B cell (primary cell): Measurements from ENCODE around the gene ANKRD50. TPM values are rescaled to one million over a fixed set of nuclear protein-coding genes. Genes with fewer than 3 reads are reported as not detected.

Experiments
- ATAC-seq: fragments of 200-7000 bp; cut with Tn5 transposase; one replicate; pipeline ENCODE4 v1.10.0; 2021; ENCODE audit warnings: low read depth, mild to moderate bottlenecking, moderate number of reproducible peaks, moderate library complexity
- CTCF ChIA-PET: fragments of 350-600 bp; sonication (Branson Sonifier 250); formaldehyde crosslinking; loops from one replicate; lab custom pipeline; 2021; ENCODE audit warnings: antibody characterized with exemption, inconsistent platforms; lab: Charles Lee
- POLR2A ChIA-PET: fragments of 350-600 bp; sonication (Branson Sonifier 250); formaldehyde crosslinking; loops from one replicate; lab custom pipeline; 2021; ENCODE audit warnings: antibody characterized with exemption; lab: Charles Lee
- DNase-seq: peaks from one replicate; pipeline ENCODE4 v3.0.0; 2013
- H2AFZ ChIP-seq: 2 replicates; pipeline ENCODE4 v1.6.1; 2012; ENCODE audit warnings: mild to moderate bottlenecking, low read depth, low read length; ENCODE audit not compliant: insufficient read depth, poor library complexity, severe bottlenecking
- H3K27ac ChIP-seq, 2 donors: 1 replicate in 1 of 2; 2 replicates in 1 of 2; pipeline ENCODE4 v1.5.1; 2012 to 2013; ENCODE audit warnings: low read length in 2 of 2, mild to moderate bottlenecking in 2 of 2, moderate library complexity in 1 of 2
- H3K27me3 ChIP-seq, 4 experiments: fragments of 200-600 bp in 1 of 4; sonication (generic) in 1 of 4; replicated peaks in 1 of 4; 1 replicate in 2 of 4; 2 replicates in 2 of 4; pipeline versions ENCODE4 v1.6.1 to v1.7.0; 2013 to 2016; ENCODE audit warnings: low read length in 3 of 4, mild to moderate bottlenecking in 2 of 4, mixed read lengths in 1 of 4, moderate library complexity in 1 of 4; ENCODE audit not compliant: insufficient read depth in 4 of 4, control insufficient read depth in 3 of 4; ENCODE audit errors: control extremely low read depth in 1 of 4
- H3K36me3 ChIP-seq, 2 experiments: replicated peaks in 1 of 2; 1 replicate in 1 of 2; 2 replicates in 1 of 2; pipeline versions ENCODE4 v1.6.1 to v1.7.1; 2013; ENCODE audit warnings: low read length in 1 of 2; ENCODE audit not compliant: insufficient read depth in 2 of 2, control insufficient read depth in 1 of 2; ENCODE audit errors: control extremely low read depth in 1 of 2, extremely low read depth in 1 of 2
- H3K4me1 ChIP-seq, 2 donors: fragments of 200-600 bp in 1 of 2; sonication (generic) in 1 of 2; 1 replicate in 1 of 2; 2 replicates in 1 of 2; pipeline versions ENCODE4 v1.5.1 to v1.6.1; 2013 to 2017; ENCODE audit warnings: low read length in 2 of 2; ENCODE audit not compliant: control insufficient read depth in 2 of 2, insufficient read depth in 2 of 2
- H3K4me2 ChIP-seq: replicated peaks from 2 replicates; pipeline ENCODE3; 2012; ENCODE audit warnings: mild to moderate bottlenecking, low read depth, low read length; ENCODE audit not compliant: poor library complexity, severe bottlenecking
- H3K4me3 ChIP-seq, 5 experiments: fragments of 200-600 bp in 1 of 5; sonication (generic) in 1 of 5; 1 replicate in 3 of 5; 2 replicates in 2 of 5; pipeline versions ENCODE4 v1.5.1 to v1.7.0; 2011 to 2016; ENCODE audit warnings: low read length in 4 of 5, mild to moderate bottlenecking in 4 of 5, low read depth in 2 of 5, control low read depth in 1 of 5, moderate library complexity in 1 of 5; ENCODE audit not compliant: insufficient read depth in 1 of 5; ENCODE audit errors: control extremely low read depth in 1 of 5, extremely low read depth in 1 of 5
- H3K79me2 ChIP-seq: fragments of 200-600 bp; sonication (generic); one replicate; pipeline ENCODE4 v1.6.0; 2016; ENCODE audit warnings: low read length; ENCODE audit not compliant: control insufficient read depth, insufficient read depth
- H3K9ac ChIP-seq: fragments of 200-600 bp; sonication (generic); 2 replicates; pipeline ENCODE4 v1.6.1; 2017; ENCODE audit warnings: mild to moderate bottlenecking, low read length, moderate library complexity
- H3K9me3 ChIP-seq, 3 donors: one replicate each; pipeline versions ENCODE4 v1.6.1 to v1.7.1; 2013; ENCODE audit warnings: low read length in 2 of 3; ENCODE audit not compliant: control insufficient read depth in 2 of 3, insufficient read depth in 1 of 3; ENCODE audit errors: control extremely low read depth in 1 of 3
- H4K20me1 ChIP-seq: 2 replicates; pipeline ENCODE4 v1.6.0; 2012; ENCODE audit warnings: mild to moderate bottlenecking, low read length; ENCODE audit not compliant: insufficient read depth, control insufficient read depth, poor library complexity, severe bottlenecking
- H3K27ac Mint-ChIP-seq: one replicate; pipeline ENCODE4 v1.8.0; 2021; ENCODE audit warnings: mixed read lengths
- H3K27me3 Mint-ChIP-seq: one replicate; pipeline ENCODE4 v1.8.0; 2021; ENCODE audit warnings: mixed read lengths
- H3K4me1 Mint-ChIP-seq: one replicate; pipeline ENCODE4 v1.8.0; 2021; ENCODE audit warnings: mixed read lengths
- H3K4me3 Mint-ChIP-seq: one replicate; pipeline ENCODE4 v1.8.0; 2021; ENCODE audit warnings: mixed read lengths
- H3K9me3 Mint-ChIP-seq: one replicate; pipeline ENCODE4 v1.8.0; 2022; ENCODE audit warnings: mixed read lengths; ENCODE audit not compliant: insufficient read depth
- EZH2 ChIP-seq: IDR thresholded peaks from 2 replicates; pipeline ENCODE4 v1.6.1; 2012; ENCODE audit warnings: borderline replicate concordance, low read depth, mild to moderate bottlenecking, moderate library complexity, low read length; ENCODE audit not compliant: insufficient read depth, poor library complexity, severe bottlenecking
- WGBS: methylation state at CpG from one replicate; pipeline ENCODE4 v1.1.5; 2013; ENCODE audit warnings: missing lambda C conversion rate; ENCODE audit not compliant: insufficient coverage; 5-methylcytosine and 5-hydroxymethylcytosine counted together
- intact Hi-C: fragments of 100-400 bp; cut with micrococcal nuclease; formaldehyde crosslinking; loops from one replicate; pipeline ENCODE4 v1.10.0; 2022
- polyA plus RNA-seq: library from polyadenylated mRNA; depleted of rRNA; stranded (reverse); fragments of >200 nt; gene quantifications from 2 replicates; pipeline ENCODE4 v1.2.3, GENCODE V29; 2012
- total RNA-seq, 2 donors: library from RNA; stranded (reverse); fragments of 120-200 nt in 1 of 2; gene quantifications; 1 replicate in 1 of 2; 2 replicates in 1 of 2; pipeline versions ENCODE4 v1.2.3 to v1.2.4, GENCODE V29; 2013 to 2022
- TF ChIP-seq, protein P1 (sequence below): fragments of 200-600 bp; IDR thresholded peaks from one replicate; pipeline ENCODE4 v1.8.0; 2022; ENCODE audit warnings: antibody characterized with exemption, mild to moderate bottlenecking

ANKRD50 gene
- total and polyA plus RNA-seq, 2 donors (not counting 1 experiment from before 2014, with no cell fraction given), result 0.18 to 0.47 TPM

DNA sequence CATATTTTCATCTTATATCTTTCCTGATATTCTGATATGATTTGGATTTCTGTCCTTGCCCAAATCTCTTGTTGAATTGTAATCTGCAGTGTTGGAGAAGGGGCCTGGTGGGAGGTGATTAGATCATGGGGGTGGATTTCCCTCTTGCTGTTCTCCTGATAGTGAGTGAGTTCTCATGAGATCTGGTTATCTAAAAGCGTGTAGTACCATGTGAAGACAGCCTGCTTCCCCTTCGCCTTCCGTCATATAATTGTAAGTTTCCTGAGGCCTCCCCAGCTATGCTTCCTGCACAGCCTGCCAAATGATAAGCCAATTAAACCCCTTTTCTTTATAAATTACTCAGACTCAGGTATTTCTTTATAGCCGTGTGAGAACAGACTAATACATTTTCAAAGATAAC, 77.2 kb downstream of the ANKRD50 start:
- ATAC-seq (no peak), DNase-seq (no peak)
- no peak overlapping the region for H3K9ac ChIP-seq
- H3K79me2 ChIP-seq, result no peaks in the 10 kb centered on the region
- no peaks in the 10 kb centered on the region for H3K27me3 ChIP-seq
- H3K9me3 ChIP-seq, result no peaks in the 10 kb centered on the region
- no peaks in the 10 kb centered on the region for H3K36me3 ChIP-seq
- no peak overlapping the region for H3K4me3 ChIP-seq
- H3K27ac ChIP-seq, result no peak overlapping the region
- Mint-ChIP-seq H3K9me3 (no peaks in the 10 kb centered on the region), H3K27ac (no peak overlapping the region), H3K4me3 (no peak overlapping the region), H3K4me1 (no peaks in the 10 kb centered on the region), H3K27me3 (no peaks in the 10 kb centered on the region)
- CTCF ChIA-PET, result no interaction called here
- intact Hi-C loops, result no loop called here
- H4K20me1 ChIP-seq, result no peaks in the 10 kb centered on the region
- WGBS, result 100% methylated on average over 4 of the region's 4 CpGs
- POLR2A ChIA-PET, result no interaction called here
- no peak overlapping the region for H2AFZ ChIP-seq
- no peak overlapping the region for H3K4me2 ChIP-seq
- no peak for TF ChIP-seq EZH2
- TF ChIP-seq, protein P1, sequence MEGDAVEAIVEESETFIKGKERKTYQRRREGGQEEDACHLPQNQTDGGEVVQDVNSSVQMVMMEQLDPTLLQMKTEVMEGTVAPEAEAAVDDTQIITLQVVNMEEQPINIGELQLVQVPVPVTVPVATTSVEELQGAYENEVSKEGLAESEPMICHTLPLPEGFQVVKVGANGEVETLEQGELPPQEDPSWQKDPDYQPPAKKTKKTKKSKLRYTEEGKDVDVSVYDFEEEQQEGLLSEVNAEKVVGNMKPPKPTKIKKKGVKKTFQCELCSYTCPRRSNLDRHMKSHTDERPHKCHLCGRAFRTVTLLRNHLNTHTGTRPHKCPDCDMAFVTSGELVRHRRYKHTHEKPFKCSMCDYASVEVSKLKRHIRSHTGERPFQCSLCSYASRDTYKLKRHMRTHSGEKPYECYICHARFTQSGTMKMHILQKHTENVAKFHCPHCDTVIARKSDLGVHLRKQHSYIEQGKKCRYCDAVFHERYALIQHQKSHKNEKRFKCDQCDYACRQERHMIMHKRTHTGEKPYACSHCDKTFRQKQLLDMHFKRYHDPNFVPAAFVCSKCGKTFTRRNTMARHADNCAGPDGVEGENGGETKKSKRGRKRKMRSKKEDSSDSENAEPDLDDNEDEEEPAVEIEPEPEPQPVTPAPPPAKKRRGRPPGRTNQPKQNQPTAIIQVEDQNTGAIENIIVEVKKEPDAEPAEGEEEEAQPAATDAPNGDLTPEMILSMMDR, result no peak
- no peaks in the 10 kb centered on the region for H3K4me1 ChIP-seq

DNA sequence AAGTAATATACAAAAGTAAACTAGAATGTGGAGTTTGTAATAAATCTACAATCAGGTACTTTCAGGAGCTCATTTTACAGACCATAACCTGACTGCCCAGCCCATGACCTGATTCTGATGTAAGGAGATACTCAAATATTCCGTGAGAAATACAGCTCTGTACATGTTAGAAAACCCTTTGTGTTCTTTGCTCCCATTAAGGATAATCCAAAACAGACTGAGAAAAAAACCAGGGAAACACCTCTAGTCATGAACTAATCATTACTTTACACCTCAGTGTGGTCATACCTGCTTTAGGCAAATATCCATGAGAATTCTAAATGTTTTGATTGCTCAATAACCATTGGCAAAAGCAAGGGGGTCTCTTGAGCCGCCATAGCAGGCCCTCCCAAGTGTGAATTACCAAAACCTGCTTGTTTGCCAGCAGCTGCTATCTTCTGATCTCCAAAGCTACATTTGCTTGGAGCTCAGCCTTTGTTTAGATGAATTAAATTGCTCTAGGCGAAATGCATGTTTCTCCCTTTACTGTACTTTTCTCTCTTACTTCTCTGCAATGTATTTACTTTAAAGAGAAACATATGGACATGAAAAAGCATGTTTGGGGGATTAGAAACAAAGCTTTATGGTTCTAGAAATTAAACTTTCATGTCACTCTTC, 79.1 kb downstream of the ANKRD50 start:
- no peaks in the 10 kb centered on the region for H3K27me3 Mint-ChIP-seq

More for the DNA sequence above, 79.1 kb downstream of the ANKRD50 start:
- intact Hi-C loops, result no loop called here
- H3K27ac Mint-ChIP-seq, result no peak overlapping the region
- H3K9ac ChIP-seq, result no peak overlapping the region
- H3K9me3 ChIP-seq, result no peaks in the 10 kb centered on the region
- TF ChIP-seq EZH2, result no peak
- TF ChIP-seq, protein P1, result no peak
- no CpG with 5 or more reads among the region's 3 CpGs for WGBS
- H3K4me3 ChIP-seq, result no peak overlapping the region
- no peaks in the 10 kb centered on the region for H3K4me1 Mint-ChIP-seq
- H3K27me3 ChIP-seq, result no peaks in the 10 kb centered on the region
- DNase-seq, result no peak
- no peak overlapping the region for H3K27ac ChIP-seq
- no peak overlapping the region for H2AFZ ChIP-seq
- ATAC-seq, result no peak
- no peaks in the 10 kb centered on the region for H3K79me2 ChIP-seq
- H3K9me3 Mint-ChIP-seq, result no peaks in the 10 kb centered on the region
- no peaks in the 10 kb centered on the region for H3K36me3 ChIP-seq
- no peak overlapping the region for H3K4me3 Mint-ChIP-seq
- H3K4me2 ChIP-seq, result no peak overlapping the region
- POLR2A ChIA-PET, result no interaction called here
- no peaks in the 10 kb centered on the region for H4K20me1 ChIP-seq
- CTCF ChIA-PET, result no interaction called here
- H3K4me1 ChIP-seq, result no peaks in the 10 kb centered on the region
